ENCODE data around the gene MYO9A. TPM values are rescaled to one million over a fixed set of nuclear protein-coding genes. Genes with fewer than 3 reads are reported as not detected.

MYO9A gene
- total RNA-seq, 1 experiment from 2014 or later = 21.4 TPM

- WGBS (ENCODE audit: extremely low coverage, insufficient read length, low lambda C conversion rate) = no CpG with 5 or more reads among the region's 2 CpGs
- Histone ChIP-seq H2BK20ac (ENCODE audit: low read depth, low read length, poor library complexity, severe bottlenecking) (no peak overlapping the region), H2BK120ac (ENCODE audit: low read depth, low read length, poor library complexity, severe bottlenecking) (no peak overlapping the region), H4K20me1 (ENCODE audit: control insufficient read depth, insufficient read depth, insufficient read length) (no peaks in the 10 kb centered on the region), H4K91ac (ENCODE audit: insufficient read length, low read depth, low read length) (no peak overlapping the region), H3K27me3 (ENCODE audit: insufficient read depth, low read length) (no peaks in the 10 kb centered on the region), H3K14ac (ENCODE audit: insufficient read depth, low read length) (no peak overlapping the region), H2AFZ (ENCODE audit: low read length) (no peak overlapping the region), H3K4me1 (ENCODE audit: insufficient read depth, low read length) (no peaks in the 10 kb centered on the region), H3K79me2 (ENCODE audit: insufficient read depth, low read length) (no peaks in the 10 kb centered on the region; the same call in 1 of the 2 replicates), H3K18ac (ENCODE audit: insufficient read length, low read depth, low read length) (no peak overlapping the region), H3K4me2 (ENCODE audit: insufficient read depth, insufficient read length, low read length) (no peak overlapping the region), H2AK5ac (ENCODE audit: insufficient read length, low read length) (no peak overlapping the region), H3K56ac (ENCODE audit: insufficient read length, low read depth, low read length) (no peak overlapping the region), H2BK5ac (ENCODE audit: insufficient read length, low read length) (no peak overlapping the region), H3K9ac (ENCODE audit: extremely low read depth, insufficient read length, low read length) (no peak overlapping the region), H3K9me3 (ENCODE audit: control insufficient read depth, low read depth, low read length) (no peaks in the 10 kb centered on the region), H4K5ac (ENCODE audit: insufficient read length, low read depth, low read length) (no peak overlapping the region), H3T11ph (ENCODE audit: low read length) (no peak overlapping the region), H3K23me2 (ENCODE audit: insufficient read length, low read depth, low read length, poor library complexity, severe bottlenecking) (no peaks in the 10 kb centered on the region), H4K8ac (replicated peaks; ENCODE audit: insufficient read length, low read depth, low read length) (no peak overlapping the region), H2BK12ac (ENCODE audit: insufficient read length, low read depth, low read length) (no peak overlapping the region), H2BK15ac (ENCODE audit: low read depth, low read length) (no peak overlapping the region), H3K4ac (ENCODE audit: low read depth, low read length) (no peak overlapping the region), H3K23ac (ENCODE audit: insufficient read length, low read depth, low read length) (no peak overlapping the region), H3K79me1 (ENCODE audit: insufficient read depth, low read depth, low read length, poor library complexity, severe bottlenecking) (no peaks in the 10 kb centered on the region), H3K27ac (ENCODE audit: insufficient read length, low read depth, low read length) (no peak overlapping the region)
- H3K36me3 Mint-ChIP-seq (ENCODE audit: insufficient read depth in 1 of 3, low read depth in 3 of 3) = no peaks in the 10 kb centered on the region; a peak in 1 of 7 replicates
- no peaks in the 10 kb centered on the region for H3K4me1 Mint-ChIP-seq
- H3K27me3 Mint-ChIP-seq (ENCODE audit: low read depth) = peaks cover 3% of the 10 kb centered on the region
- no peak overlapping the region for H3K4me3 Mint-ChIP-seq
- H3K9me3 Mint-ChIP-seq = no peaks in the 10 kb centered on the region
- no peak for TF ChIP-seq CTCF (conservative IDR thresholded peaks at IDR 0.05)
- DNase-seq = no peak
- H3K27ac Mint-ChIP-seq = no peak overlapping the region
Observed at GRCh38 chr15:71785996-71786395, 332.0 kb downstream of the MYO9A start.
